ENCODE measurements around the gene CTNNA1.

CTNNA1 gene

DNA sequence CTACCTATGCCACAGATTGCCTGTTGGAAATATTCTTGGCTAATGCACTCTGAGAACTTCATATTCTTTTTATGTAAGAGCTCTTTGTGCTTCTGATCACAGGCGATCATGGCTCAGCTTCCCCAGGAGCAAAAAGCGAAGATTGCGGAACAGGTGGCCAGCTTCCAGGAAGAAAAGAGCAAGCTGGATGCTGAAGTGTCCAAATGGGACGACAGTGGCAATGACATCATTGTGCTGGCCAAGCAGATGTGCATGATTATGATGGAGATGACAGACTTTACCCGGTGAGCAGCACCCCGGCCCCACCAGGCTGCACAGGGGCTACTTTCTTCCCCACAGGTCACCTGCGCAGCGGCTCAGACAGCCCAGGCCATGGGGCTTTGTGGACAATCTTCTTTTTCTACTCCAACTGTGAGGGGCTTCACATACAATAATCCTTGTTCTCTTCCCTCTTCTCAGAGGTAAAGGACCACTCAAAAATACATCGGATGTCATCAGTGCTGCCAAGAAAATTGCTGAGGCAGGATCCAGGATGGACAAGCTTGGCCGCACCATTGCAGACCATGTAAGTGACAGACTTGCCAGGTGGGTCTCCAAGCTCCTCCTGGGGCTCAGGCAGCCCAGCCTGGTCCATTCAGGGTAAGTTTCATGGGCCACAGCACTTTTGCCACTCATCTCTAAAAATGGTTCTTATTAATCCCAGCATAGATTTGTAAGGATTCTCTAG, 177.3 kb downstream of the CTNNA1 start:
- DNase-seq (ENCODE audit: low spot score): no peak

DNA sequence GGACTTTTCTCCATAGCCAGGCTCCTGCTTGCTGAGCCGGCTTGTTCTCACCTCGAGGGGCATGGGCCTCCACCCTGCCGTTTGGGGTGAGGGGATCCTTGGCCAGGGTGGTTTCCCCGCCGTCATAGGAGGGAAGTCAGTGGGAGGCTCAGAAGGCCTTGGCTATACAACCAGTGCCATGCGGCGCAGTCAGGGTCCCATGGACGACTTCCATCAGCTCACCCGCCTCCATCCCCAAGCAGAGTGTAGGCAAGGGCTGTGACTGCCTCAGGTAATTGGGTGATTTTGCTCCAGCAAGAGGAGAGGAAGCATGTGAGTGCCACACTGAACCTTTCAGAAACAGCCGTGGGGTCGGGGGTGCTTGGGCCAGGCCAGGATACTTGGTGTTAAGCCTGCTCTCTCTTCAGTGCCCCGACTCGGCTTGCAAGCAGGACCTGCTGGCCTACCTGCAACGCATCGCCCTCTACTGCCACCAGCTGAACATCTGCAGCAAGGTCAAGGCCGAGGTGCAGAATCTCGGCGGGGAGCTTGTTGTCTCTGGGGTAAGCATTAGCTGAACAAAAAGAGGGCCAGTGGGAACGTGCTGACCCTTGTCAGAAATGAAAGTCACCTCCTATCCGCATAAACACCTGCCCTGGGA, 179.1 kb downstream of the CTNNA1 start:
- no peak for DNase-seq (ENCODE audit: low spot score)

DNA sequence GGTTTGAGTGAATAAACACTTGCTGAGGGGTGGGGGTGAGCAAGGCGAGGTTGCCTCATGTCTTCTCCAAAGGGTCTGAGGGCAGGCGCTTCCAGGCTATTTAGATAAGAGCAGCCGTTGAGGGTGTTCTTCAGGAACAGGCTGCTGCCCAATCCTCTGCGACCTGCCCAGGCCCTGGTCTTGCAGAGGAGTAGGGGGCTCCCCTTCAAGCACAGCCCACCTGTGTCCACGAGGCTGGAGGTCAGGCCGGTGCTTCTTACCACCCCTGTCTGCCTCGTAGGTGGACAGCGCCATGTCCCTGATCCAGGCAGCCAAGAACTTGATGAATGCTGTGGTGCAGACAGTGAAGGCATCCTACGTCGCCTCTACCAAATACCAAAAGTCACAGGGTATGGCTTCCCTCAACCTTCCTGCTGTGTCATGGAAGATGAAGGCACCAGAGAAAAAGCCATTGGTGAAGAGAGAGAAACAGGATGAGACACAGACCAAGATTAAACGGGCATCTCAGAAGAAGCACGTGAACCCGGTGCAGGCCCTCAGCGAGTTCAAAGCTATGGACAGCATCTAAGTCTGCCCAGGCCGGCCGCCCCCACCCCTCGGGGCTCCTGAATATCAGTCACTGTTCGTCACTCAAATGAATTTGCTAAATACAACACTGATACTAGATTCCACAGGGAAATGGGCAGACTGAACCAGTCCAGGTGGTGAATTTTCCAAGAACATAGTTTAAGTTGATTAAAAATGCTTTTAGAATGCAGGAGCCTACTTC, 180.5 kb downstream of the CTNNA1 start:
- DNase-seq (ENCODE audit: low spot score): no peak

DNA sequence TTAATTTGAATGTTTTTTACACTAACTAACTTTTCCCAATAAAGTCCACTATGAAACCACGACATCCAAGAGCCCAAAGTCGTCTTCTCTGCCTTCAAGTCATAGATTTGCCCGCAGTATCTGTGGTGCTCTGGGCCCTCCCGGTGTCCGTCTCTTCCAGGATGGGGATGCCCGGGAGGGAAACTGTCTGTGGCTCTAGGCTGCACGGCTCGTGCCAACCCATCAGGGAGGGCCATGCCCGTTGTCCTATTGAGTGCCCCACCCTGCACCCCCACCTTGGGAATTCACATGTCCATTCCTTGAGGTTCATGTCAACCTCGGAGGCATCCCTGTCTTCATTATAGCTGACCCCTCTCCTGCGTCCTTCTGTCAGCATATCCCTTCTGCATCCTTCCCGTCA, 181.7 kb downstream of the CTNNA1 start:
- no peak for DNase-seq (ENCODE audit: low spot score)

DNA sequence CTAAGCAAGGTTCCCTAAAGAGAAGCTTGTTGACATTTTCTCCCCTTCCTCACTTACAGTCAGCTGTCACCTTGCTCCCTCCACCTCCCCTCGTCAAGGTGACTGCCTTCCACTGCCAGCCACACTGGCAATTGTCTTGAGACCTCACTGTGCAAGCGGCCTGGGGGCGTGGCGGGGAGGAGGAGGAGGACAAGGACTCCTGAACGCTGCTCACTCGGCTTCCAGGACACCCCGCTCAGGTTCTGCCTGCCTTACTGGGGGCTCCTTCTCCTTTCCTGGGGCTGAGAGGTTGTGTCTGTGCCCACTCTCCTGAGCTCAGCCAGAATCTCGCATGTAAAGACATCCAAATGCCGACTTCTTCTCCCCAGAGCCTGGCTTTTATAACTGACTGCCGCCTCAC, 182.2 kb downstream of the CTNNA1 start:
- DNase-seq (ENCODE audit: low spot score): no peak

DNA sequence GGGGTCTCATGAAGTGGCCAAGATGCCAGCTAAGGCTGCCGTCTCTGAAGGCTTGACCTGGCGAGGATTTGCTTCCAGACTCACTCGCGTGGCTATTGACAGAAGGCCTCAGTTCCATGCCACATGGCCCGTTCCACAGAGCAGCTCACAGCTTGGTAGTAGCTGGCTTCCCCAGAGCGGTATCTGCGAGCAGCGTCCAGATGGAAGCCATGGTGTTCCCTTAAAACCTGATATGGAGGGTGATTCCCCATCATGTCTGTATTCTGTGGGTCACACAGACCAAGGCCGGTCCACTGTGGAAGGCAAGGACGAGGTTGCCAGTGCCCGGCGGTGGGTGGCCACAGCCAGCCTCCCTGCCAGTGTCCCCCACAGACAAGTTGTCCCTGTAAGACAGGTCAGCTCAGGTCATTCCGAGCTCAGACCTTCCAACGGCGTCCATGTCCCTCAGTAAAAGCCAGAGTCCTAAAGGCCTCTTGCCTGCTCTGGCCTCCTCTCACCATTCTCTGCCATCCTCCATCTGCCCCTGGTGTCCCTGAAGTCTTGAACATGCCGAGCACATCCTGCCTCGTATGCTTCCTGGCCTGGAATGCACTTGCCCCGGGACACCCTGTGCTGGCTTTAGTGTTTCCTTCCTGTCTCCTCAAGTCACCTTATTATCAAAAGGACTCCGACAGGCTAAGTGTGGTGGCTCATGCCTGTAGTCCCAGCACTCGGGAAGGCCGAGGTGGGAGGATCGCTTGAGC, 183.2 kb downstream of the CTNNA1 start:
- no peak for DNase-seq (ENCODE audit: low spot score)

DNA sequence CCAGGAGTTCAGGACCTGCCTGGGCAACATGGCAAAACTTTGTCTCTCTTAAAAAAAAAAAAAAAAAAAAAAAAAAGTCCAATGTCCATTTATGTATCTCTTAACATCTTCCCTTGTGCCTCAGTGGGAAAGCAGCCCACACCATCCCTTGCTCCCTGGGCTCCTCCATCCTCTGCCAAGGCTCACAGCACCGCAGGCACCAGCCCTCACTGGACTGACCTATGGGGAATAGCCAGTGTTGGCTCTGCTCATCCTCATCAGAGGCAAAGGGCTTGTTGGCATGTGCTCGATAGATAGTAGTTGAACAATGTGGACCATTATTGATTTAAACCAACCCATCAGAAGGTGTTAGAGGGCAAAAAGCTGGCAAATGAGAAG, 183.7 kb downstream of the CTNNA1 start:
- no peak for DNase-seq (ENCODE audit: low spot score)

DNA sequence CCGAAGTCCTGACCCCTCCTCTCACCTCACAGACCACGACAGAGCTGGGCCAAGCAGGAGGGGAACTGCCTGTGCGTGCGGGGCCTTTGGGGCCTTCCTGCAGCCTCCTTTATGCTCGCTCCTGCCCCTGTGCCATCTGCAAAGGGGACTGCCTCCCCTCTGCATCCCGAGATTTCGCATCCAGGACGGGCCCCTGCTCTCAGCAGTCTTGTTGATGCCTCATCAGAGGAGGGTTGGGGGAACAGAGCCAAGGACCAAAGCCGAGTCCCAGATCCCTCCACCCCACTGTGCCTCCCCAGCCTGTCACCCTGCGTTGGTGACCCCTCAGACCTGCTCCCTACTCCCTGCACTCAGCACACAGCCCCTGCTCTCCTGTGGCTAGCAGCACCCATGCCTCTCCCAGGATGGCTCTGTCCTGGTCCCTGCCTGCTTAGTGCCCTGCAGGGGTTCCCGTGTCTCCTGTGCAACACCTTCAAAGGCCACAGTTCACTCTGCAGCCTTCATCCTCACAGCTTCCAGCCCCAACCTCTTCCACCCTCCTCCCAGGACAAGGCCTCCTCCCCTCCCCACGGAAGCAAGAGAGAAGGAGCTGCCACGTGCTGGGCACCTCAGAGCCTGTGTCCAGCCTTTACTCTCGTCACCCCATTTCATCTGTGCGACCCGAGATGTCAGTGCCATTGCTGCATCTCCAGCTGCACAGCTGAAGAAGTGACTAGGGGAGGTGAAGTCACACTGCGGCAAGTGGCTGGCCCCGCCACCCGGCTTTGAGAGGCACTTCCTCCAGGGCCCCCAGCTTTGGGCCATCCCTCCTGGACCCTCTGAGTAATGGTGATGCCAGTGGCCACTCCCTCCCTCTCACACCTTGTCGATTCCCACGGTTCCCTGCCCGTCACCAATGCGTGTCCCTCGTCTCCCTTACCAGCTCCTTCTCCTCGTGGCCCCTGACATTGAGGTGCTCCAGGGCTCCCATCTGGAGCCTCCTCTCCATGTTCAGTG, 184.5 kb downstream of the CTNNA1 start:
- DNase-seq (ENCODE audit: low spot score): no peak

DNA sequence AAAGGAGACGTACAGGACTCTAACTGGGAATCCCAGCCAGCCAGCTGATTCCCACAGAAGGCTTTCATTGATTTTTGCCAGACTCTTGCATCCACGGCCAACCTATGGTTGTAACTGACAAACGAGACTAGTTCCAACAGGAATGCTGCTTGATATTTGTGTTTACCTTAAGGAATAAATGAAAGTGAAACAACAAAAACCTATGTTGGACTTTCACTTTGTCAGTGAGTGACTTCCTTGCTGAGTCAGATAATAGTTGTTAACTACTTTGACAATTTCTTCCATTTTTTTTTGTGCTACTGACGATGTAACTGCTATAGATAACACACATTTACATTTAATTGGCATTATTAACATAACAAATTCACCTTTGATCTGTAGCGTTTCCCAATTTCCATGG, 185.3 kb downstream of the CTNNA1 start:
- no peak for DNase-seq (ENCODE audit: low spot score)

DNA sequence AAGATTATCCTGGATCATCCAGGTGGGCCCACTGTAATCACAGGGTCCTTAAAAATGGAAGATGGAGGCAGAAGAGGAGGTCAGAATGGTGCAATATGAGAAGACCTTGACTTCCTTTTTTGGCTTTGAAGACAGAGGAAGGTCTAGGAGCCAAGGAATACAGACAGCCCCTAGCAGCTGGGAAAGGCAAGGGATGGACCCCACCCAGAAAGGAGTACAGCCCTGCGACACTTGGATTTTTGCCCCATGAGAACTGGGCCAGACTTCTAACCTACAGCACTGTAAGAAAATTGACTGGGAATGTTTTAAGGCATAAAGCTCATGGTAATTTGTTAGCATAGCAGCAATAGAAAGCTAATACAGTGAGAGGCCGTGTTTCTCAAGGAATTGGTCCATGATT, 188.8 kb downstream of the CTNNA1 start:
- no peak for DNase-seq (ENCODE audit: low spot score)

DNA sequence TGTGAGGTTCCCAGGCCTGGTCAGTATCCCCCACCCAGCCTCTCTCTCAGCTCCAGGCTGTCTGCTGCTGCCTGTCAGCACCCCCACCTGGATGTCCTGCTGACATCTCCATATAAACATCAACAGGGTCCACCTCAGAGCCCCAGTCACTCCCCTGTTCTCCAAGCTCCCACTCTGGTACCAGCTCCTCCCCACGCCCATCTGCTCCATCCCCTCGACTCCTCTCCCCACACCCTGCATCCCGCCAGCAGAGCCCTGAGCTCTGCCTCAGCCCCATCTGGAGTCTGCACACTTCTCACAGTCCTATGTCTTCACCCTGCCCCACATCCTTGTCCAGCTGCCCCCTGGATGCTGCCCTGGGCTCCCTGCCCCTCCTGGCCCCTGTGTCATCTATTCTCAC, 189.6 kb downstream of the CTNNA1 start:
- DNase-seq (ENCODE audit: low spot score): no peak

DNA sequence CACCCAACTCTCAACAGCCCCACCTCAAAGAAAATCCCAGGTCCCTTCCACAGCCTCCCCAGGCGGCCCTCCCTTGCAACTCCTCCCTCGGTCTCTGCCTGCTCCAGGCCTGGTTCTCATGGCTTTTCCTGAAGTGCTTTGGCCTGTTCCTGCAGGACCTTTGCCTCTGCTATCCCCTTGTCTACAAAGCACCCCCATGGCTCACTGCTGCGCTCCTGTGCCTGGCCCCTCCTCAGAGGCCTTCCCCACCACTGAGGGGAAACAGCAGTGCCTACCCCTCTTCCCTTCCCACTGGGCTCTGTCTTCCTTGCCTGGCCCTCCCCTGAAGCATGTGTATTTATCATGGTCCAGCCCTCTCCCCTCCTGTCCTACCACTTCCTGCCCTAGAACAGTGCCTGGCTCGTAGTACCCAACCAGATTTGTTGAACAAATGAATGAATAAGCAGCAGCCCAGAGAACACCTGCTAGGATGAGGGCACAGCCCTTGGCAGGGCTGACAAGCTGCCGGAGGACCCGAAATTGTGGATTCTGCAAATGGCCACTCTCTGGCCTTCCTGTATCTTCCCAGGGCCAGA, 190.5 kb downstream of the CTNNA1 start:
- DNase-seq (ENCODE audit: low spot score): no peak

DNA sequence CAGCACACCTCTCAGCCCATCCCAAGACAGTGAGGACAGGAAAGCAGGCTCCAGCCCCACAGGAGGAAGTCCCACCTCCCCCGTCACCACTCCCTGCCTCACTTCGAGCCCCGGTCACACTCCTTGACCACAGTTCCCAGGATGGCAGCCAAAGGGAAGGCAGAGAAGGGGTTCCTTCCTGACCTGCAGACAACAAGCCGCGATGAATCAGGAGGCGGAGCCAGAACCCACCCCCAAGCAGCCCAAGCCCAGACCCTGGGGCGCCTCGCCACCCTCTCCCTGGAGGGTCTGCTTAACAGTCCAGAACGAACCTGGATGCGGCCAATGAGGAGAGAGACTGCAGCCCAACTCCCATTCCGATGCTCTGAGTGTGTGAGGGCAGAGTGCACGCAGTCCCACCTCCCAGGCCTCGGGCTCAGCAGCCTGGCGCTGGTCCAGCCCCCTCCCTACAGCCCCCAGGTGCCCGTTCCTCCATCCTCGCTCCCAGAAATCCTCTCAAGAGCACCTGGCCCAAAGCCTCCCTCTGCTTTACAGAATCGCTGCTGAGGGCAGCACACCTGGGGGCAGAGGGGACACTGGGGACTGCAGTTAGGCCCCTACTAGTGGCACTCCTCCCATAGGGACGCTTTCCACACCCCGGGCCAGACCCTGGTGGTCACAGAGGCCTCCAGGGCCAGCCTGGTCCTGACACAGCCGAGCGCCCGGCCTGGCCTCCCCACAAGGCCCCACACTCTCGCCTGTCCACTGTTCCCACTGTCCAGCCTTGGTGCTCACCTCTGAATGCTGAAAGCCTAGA, 191.5 kb downstream of the CTNNA1 start:
- no peak for DNase-seq (ENCODE audit: low spot score)

DNA sequence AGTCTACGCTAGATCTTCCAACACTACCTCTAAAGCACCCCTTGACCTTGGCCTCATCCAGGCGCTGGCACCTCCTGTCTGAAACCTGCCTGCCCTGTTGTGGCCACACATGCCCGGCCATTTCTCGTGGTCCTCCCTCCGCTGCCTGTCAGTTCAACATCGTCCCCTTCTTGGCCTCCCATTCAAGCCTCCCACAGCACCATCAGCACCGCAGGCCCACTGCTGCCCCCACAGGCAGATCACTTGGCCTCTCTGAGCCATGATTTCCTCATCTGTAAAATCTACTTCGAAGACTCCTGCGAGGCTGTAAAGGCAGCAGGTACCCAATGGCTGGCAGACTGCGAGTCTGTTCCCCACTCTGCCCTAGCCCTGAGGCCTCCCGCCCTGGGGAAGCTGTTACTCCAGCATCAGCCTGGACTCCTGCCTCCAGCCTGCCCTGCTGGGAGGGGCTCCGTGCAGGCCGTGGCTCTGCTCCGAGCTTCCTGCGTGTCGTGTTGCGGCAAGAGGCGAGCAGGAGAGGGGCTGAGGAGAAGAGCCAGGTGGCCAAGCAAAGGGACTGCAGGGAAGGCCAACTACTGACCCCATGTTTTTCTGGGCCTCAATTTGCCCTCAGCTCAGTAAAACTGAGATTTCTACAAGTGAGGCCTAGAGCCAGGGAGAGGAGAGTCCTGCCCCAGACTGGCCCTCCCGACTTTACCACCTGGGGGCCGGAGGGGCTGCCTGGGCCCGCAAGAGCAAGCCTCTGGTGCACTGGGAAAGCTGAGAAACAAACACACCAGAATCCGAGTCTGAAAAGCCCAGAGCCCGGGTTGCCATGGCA, 192.4 kb downstream of the CTNNA1 start:
- DNase-seq (ENCODE audit: low spot score): no peak

DNA sequence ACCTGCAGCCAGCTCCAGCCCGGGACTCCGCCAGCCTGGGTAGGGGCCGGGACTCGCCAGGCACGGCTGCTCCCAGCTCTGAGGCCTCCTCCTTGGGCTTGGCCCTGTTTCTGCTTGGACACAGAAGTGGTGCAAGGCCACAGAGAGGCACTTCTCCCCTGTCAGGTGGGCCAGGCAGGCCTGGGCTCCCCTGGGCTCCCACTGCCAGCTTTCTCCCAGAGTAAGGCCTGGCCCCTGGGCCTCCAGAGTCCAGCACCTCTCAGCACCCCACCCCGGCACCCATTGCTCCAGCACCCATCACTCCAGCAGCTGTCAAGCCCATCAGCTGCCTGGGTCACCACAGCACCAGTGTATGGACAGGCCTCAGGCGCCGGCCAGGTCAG, 193.0 kb downstream of the CTNNA1 start:
- DNase-seq (ENCODE audit: low spot score): peak; percentile 76

DNA sequence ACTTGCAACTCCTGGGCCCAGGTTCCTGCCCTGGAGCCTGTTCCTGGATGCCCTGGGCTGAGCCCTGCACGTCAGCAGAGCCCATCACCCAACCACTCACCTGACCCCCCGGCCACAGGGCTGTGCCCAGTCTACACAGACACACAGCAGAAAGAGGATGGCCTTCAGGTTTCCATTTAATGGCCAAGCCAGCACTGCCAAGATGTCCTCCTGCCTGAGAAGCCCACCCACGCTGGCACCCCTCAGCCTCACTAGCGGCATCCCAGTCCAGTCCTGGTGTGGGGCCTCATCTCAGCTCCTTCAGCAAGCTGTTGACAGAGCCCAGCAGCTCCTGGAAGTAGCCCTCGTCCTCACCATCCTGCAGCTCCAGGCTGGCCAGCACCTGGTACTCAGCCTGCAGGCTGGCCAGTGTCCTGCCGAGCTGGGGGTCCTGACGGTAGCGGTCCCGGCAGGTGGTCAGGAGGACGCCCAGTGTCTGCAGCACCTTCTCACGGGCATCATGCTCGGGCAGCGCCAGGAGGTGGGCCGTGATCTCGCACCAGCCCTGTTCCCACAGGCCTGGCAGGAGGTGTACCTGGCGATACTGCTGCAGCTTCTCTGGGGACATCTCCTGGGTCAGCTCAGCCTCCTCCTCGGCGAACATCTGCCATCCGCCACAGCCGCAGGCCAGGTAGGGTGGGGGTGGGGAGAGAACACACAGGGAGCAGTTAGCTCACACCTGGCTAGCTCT, 193.8 kb downstream of the CTNNA1 start:
- DNase-seq (ENCODE audit: low spot score): no peak

DNA sequence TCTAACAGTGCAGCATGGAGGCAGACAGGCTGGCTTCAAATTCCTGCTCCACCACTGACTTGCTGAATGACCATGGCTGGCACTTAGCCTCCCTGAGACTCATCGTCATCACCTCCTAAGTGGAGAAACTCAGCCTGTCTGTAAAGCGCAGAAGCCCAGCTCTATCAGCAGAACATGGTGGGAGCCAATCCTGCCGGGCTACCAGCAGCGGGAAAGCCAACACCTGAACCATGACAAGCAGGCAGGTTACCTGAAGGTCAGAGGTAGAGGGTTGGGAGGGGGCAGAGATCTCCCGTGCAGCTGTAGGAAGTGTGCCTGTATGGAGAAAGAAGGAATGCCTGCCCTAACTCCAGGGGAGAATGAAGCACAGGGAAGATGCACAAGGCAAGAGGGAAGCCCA, 194.6 kb downstream of the CTNNA1 start:
- DNase-seq (ENCODE audit: low spot score): no peak

DNA sequence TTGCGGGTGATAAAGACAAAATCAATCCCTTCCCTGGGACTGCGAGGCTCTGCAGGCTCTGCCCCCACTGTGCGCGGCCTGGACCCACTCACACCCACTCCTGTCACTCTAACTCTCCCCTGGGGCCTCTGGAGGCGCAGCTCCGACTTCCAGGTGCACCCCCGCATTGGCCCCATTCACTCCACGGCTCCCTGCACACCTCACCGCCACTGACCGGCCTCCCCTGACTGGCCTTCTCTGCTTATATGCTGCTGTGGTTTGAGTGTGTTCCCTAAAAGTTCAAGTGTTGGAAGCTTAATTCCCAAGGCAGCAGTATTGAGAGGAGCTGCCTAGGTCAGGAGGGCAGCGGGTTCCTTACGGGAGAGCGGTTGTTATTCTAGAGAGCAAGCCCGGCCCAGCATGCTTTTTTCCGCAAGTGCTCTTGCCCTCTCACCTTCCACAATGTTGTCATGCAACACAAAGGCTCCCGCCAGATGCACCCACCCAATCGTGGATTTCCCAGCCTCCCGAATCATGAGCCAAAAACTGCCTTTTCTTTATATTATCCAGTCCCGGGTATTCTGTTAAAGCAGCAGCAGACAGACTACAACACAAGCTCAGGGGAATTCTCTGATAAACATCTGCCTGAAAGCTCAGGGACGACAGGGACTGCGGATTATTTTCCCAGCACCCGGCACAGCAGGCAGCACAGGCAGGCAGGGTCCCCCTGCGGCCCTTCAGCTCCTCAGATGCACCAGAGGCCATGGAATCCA, 195.4 kb downstream of the CTNNA1 start:
- DNase-seq (ENCODE audit: low spot score): no peak

Data from globus pallidus (tissue), 1 donor.